ENCODE data around the gene PTPRK.

DNA sequence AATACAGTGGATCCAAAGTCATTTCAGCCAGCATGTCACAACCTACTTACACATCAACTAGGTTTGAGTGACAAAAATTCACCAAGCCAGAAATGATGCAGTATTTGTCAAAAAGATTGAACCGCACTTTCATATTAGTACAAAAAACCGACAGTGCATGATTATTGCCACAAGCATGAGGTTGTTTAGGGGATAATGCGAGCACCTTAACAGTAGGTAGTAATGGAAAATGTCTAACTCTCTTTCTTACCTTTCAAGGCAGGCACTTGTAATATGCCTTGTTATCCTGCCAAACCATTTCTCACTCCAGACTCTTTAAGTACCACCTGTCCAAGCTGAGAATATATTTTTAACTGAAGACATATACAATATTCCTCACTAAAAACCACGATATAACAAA, 349.2 kb downstream of the PTPRK start:
- TF ChIP-seq, protein P1, sequence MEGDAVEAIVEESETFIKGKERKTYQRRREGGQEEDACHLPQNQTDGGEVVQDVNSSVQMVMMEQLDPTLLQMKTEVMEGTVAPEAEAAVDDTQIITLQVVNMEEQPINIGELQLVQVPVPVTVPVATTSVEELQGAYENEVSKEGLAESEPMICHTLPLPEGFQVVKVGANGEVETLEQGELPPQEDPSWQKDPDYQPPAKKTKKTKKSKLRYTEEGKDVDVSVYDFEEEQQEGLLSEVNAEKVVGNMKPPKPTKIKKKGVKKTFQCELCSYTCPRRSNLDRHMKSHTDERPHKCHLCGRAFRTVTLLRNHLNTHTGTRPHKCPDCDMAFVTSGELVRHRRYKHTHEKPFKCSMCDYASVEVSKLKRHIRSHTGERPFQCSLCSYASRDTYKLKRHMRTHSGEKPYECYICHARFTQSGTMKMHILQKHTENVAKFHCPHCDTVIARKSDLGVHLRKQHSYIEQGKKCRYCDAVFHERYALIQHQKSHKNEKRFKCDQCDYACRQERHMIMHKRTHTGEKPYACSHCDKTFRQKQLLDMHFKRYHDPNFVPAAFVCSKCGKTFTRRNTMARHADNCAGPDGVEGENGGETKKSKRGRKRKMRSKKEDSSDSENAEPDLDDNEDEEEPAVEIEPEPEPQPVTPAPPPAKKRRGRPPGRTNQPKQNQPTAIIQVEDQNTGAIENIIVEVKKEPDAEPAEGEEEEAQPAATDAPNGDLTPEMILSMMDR (IDR thresholded peaks at IDR 0.05), result no peak
- TF ChIP-seq EP300 (IDR thresholded peaks at IDR 0.05) (no peak), POLR2A (IDR thresholded peaks at IDR 0.05) (no peak)

Measured in suprapubic skin (tissue), 3 donors.